Smooth muscle cell (in vitro differentiated cells): ENCODE results near the gene CARD19. TPM values are rescaled to one million over a fixed set of nuclear protein-coding genes. Genes with fewer than 3 reads are reported as not detected.

ENCODE experiments used
- DNase-seq: peaks from one replicate; lab custom pipeline; 2025; ENCODE audit not compliant: unreplicated experiment; lab: John Stamatoyannopoulos, UW
- H2AFZ ChIP-seq: fragments of 200-600 bp; sonication (generic); 2 replicates; pipeline ENCODE4 v1.6.0; 2016; ENCODE audit warnings: antibody characterized with exemption, low read depth, mild to moderate bottlenecking
- H3F3A ChIP-seq: fragments of 200-600 bp; sonication (generic); 2 replicates; pipeline ENCODE4 v1.6.0; 2017; ENCODE audit warnings: antibody characterized with exemption, low read depth
- H3K27ac ChIP-seq: fragments of 200-600 bp; sonication (generic); 2 replicates; pipeline ENCODE4 v1.5.1; 2016; ENCODE audit warnings: low read depth, mild to moderate bottlenecking
- H3K27me3 ChIP-seq: fragments of 200-600 bp; sonication (generic); 2 replicates; pipeline ENCODE4 v1.6.1; 2016; ENCODE audit warnings: low read depth, mild to moderate bottlenecking
- H3K36me3 ChIP-seq: fragments of 200-600 bp; sonication (generic); 2 replicates; pipeline ENCODE4 v1.5.1; 2016; ENCODE audit warnings: low read depth
- H3K4me1 ChIP-seq: fragments of 200-600 bp; sonication (generic); 2 replicates; pipeline ENCODE4 v1.5.1; 2016; ENCODE audit warnings: low read depth
- H3K4me2 ChIP-seq: fragments of 200-600 bp; sonication (generic); 2 replicates; pipeline ENCODE4 v1.6.0; 2016; ENCODE audit warnings: mild to moderate bottlenecking
- H3K4me3 ChIP-seq: fragments of 200-600 bp; sonication (generic); 2 replicates; pipeline ENCODE4 v1.5.1; 2016; ENCODE audit warnings: mild to moderate bottlenecking
- H3K79me2 ChIP-seq: fragments of 200-600 bp; sonication (generic); 2 replicates; pipeline ENCODE4 v1.6.0; 2016; ENCODE audit warnings: low read depth, mild to moderate bottlenecking
- H3K9ac ChIP-seq: fragments of 200-600 bp; sonication (generic); 2 replicates; pipeline ENCODE4 v1.6.0; 2016; ENCODE audit warnings: low read depth
- H3K9me3 ChIP-seq: fragments of 200-600 bp; sonication (generic); replicated peaks from 2 replicates; pipeline ENCODE4 v1.5.1; 2016; ENCODE audit warnings: low read depth
- H4K20me1 ChIP-seq: fragments of 200-600 bp; sonication (generic); 2 replicates; pipeline ENCODE4 v1.6.0; 2016; ENCODE audit warnings: low read depth
- CTCF ChIP-seq: fragments of 200-600 bp; sonication (generic); IDR thresholded peaks from 2 replicates; pipeline ENCODE4 v1.5.1; 2017; ENCODE audit warnings: borderline replicate concordance, mild to moderate bottlenecking, antibody characterized with exemption; ENCODE audit not compliant: insufficient read depth, poor library complexity, severe bottlenecking
- WGBS: methylation state at CpG from one replicate; pipeline ENCODE4 v1.1.7; 2016; ENCODE audit warnings: low lambda C conversion rate; 5-methylcytosine and 5-hydroxymethylcytosine counted together
- polyA plus RNA-seq: library from polyadenylated mRNA; unstranded; fragments of >200 nt; fragmentation: Nextera tagmentation; extraction: Ambion mirVana; gene quantifications from 2 replicates; pipeline ENCODE4 v1.2.1, GENCODE V29; 2016
- total RNA-seq: library from RNA; depleted of rRNA; stranded (reverse); fragments of >200 nt; gene quantifications from 2 replicates; pipeline ENCODE4 v1.2.3, GENCODE V29; 2014

CARD19 gene
- total and polyA plus RNA-seq, 2 experiments from 2014 or later: 86.0 to 88.1 TPM

GRCh38 chr9:93088656-93089015 is 7.4 kb upstream of the CARD19 start:
- H3K79me2 ChIP-seq: no peaks in the 10 kb centered on the region
- H3K9ac ChIP-seq: no peak overlapping the region
- no peaks in the 10 kb centered on the region for H3K27me3 ChIP-seq
- H3F3A ChIP-seq: peaks cover 8% of the 10 kb centered on the region
- DNase-seq: no peak
- no peak for TF ChIP-seq CTCF
- H2AFZ ChIP-seq: no peak overlapping the region
- 93% methylated on average over 4 of the region's 4 CpGs for WGBS
- H3K27ac ChIP-seq: no peak overlapping the region
- no peaks in the 10 kb centered on the region for H3K36me3 ChIP-seq
- no peak overlapping the region for H3K4me2 ChIP-seq
- H4K20me1 ChIP-seq: no peaks in the 10 kb centered on the region
- H3K4me1 ChIP-seq: no peaks in the 10 kb centered on the region
- no peaks in the 10 kb centered on the region for H3K9me3 ChIP-seq
- no peak overlapping the region for H3K4me3 ChIP-seq

- H3K27me3 ChIP-seq: no peaks in the 10 kb centered on the region
- H3K79me2 ChIP-seq: no peaks in the 10 kb centered on the region
- no peak for TF ChIP-seq CTCF
- no peak for DNase-seq
- H2AFZ ChIP-seq: no peak overlapping the region
- H3K27ac ChIP-seq: no peak overlapping the region
- no peaks in the 10 kb centered on the region for H4K20me1 ChIP-seq
- H3K9me3 ChIP-seq: no peaks in the 10 kb centered on the region
- peaks cover 8% of the 10 kb centered on the region for H3F3A ChIP-seq
- no peak overlapping the region for H3K4me3 ChIP-seq
- H3K36me3 ChIP-seq: no peaks in the 10 kb centered on the region
- no peak overlapping the region for H3K4me2 ChIP-seq
- no peak overlapping the region for H3K9ac ChIP-seq
- 90% methylated on average over 5 of the region's 5 CpGs for WGBS
- no peaks in the 10 kb centered on the region for H3K4me1 ChIP-seq
Observed at GRCh38 chr9:93089024-93089423, 7.0 kb upstream of the CARD19 start.

- no peak for TF ChIP-seq CTCF
- Histone ChIP-seq H3K9ac (no peak overlapping the region), H3K4me2 (no peak overlapping the region), H3K4me3 (no peak overlapping the region), H3K79me2 (no peaks in the 10 kb centered on the region), H3K27me3 (no peaks in the 10 kb centered on the region), H3K9me3 (no peaks in the 10 kb centered on the region), H3K36me3 (no peaks in the 10 kb centered on the region), H3K27ac (no peak overlapping the region), H3K4me1 (no peaks in the 10 kb centered on the region), H2AFZ (no peak overlapping the region), H4K20me1 (no peaks in the 10 kb centered on the region), H3F3A (peaks cover 8% of the 10 kb centered on the region)
- no peak for DNase-seq
- WGBS: 90% methylated on average over 12 of the region's 12 CpGs
Observed at GRCh38 chr9:93089481-93089991, 6.5 kb upstream of the CARD19 start.

- Histone ChIP-seq H3K79me2 (no peaks in the 10 kb centered on the region), H3K27ac (no peak overlapping the region), H3K4me1 (no peaks in the 10 kb centered on the region), H3K9ac (no peak overlapping the region), H3K4me3 (no peak overlapping the region), H4K20me1 (no peaks in the 10 kb centered on the region), H2AFZ (no peak overlapping the region), H3K4me2 (no peak overlapping the region), H3K36me3 (no peaks in the 10 kb centered on the region), H3K27me3 (no peaks in the 10 kb centered on the region), H3F3A (peaks cover 8% of the 10 kb centered on the region), H3K9me3 (no peaks in the 10 kb centered on the region)
- TF ChIP-seq CTCF: no peak
- no peak for DNase-seq
- 97% methylated on average over 8 of the region's 8 CpGs for WGBS
Observed at GRCh38 chr9:93090091-93090655, 5.8 kb upstream of the CARD19 start.
